ENCODE results near the gene MICAL2.
A peak's percentile ranks its signal among the peaks of the same experiment; 100 is the strongest.

MICAL2 gene

GRCh38 chr11:12216671-12217374, 106.4 kb downstream of the MICAL2 start:
- no peak for DNase-seq

DNA sequence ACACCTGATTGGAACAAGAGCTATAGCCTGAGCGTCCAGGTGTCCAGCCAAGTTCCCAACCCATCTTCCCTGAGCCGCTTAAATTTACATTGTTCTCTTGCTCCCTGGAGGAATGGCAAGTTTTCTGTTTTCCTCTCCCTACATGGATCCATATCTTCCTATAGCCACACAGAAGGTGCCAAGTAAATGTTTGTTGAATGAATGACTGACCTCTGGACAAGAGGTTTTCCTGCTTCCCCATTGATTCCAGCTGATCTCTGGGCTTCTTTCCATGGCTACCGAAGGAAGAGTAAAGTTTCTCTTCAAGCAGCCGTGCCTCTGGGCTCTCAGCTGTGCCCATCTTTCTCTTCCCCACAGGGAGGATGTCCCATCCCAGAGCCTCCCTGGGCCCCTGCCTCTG, 107.5 kb downstream of the MICAL2 start:
- DNase-seq: no peak

DNA sequence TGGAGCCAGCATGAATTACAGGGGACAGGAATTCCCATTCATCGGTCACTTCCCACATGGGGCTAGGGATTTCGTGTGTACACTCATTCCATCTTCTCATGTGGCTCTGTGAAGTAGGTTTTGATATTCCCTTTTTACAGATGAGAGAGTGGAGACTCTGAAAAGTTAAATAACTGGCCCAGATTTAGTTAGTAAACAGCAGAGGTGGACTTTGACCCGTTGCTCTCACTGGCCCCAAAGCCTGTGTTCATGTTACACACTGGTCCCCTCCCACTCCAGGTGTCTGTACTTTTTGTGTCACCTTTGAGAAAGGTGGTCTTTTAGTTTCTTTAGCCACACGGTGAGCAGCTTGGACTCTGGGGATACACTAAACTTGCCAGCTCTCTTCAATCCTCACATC, 108.5 kb downstream of the MICAL2 start:
- no peak for DNase-seq

- no peak for DNase-seq
Measured at GRCh38 chr11:12219757-12220156, 109.4 kb downstream of the MICAL2 start.

- no peak for DNase-seq
Measured at GRCh38 chr11:12220305-12220704, 109.9 kb downstream of the MICAL2 start.

DNA sequence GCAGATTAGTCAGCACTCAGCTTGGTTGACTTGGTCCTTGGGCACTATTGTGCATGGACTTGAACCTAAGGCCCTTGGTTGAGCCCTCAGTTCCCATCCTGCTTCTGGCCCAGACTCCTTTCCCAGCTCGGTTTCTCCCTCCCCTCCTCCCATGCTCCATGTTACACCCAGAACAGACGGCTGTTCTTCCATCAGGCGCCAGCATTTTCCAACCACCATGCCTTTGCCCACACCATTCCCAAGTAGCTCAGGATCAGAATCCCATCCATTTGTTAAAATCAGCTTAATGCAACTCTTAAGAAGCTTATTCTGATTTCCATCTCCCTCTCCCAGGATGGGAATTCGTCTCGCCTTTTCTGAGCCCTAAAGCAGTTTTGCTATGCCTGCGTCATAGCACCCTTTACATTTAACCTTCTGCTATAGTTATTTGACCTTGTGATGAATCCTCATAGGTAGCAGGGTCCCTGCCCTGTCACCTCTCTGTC, 110.7 kb downstream of the MICAL2 start:
- DNase-seq: no peak

GRCh38 chr11:12222055-12222792, 111.8 kb downstream of the MICAL2 start:
- DNase-seq: no peak

GRCh38 chr11:12223771-12224536, 113.6 kb downstream of the MICAL2 start:
- DNase-seq: no peak

- no peak for DNase-seq
Measured at GRCh38 chr11:12224537-12224893, 114.1 kb downstream of the MICAL2 start.

DNA sequence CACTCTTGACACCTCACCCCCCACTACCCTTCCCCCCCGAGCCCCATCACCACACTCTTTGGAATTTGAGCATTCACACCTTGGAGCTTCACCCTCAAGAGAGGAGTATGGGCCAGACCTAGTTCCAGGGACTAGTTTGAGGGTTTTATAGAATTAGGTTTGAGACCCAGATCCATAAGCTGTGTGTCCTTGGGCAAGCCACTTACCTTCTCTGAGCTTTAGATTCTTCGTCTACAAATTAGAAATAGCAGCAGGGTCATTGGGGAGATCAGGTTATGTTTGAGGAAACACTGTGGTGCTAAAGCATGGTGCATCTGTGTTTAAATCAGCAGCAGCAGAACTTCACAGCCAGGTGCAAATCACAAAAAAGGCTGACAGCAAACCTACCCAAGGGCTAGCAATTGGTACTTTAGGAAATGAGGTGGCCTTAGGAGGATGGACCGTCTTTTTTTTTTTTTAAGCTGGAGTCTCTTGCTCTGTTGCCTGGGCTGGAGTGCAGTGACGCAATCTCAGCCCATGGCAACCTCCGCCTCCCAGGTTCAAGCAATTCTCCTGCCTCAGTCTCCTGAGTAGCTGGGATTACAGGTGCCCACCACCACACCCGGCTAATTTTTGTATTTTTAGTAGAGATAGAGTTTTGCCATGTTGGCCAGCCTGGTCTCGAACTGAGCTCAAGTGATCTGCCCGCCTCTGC, 114.8 kb downstream of the MICAL2 start:
- no peak for DNase-seq

DNA sequence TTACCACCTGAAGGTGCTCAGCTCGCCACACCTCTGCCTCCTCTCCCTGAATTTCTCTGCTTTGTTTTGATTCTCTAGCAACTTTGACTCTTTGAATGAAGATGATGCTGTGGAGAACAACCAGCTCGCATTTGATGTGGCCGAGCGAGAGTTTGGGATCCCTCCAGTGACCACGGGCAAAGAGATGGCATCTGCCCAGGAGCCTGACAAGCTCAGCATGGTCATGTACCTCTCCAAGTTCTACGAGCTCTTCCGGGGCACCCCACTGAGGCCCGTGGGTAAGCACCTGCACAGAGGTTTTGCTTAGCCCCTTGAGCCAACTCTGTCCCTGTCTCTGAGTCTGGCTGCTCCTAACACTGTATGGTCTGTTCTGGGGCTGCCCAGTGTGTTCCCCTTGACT, 115.7 kb downstream of the MICAL2 start:
- no peak for DNase-seq

- no peak for DNase-seq
Measured at GRCh38 chr11:12229450-12230229, 119.2 kb downstream of the MICAL2 start.

- DNase-seq: no peak
Measured at GRCh38 chr11:12232160-12232559, 121.8 kb downstream of the MICAL2 start.

- no peak for DNase-seq
Measured at GRCh38 chr11:12232817-12233601, 122.6 kb downstream of the MICAL2 start.

GRCh38 chr11:12233602-12233925, 123.2 kb downstream of the MICAL2 start:
- DNase-seq: no peak

- DNase-seq: no peak
Measured at GRCh38 chr11:12234221-12234620, 123.8 kb downstream of the MICAL2 start.

DNA sequence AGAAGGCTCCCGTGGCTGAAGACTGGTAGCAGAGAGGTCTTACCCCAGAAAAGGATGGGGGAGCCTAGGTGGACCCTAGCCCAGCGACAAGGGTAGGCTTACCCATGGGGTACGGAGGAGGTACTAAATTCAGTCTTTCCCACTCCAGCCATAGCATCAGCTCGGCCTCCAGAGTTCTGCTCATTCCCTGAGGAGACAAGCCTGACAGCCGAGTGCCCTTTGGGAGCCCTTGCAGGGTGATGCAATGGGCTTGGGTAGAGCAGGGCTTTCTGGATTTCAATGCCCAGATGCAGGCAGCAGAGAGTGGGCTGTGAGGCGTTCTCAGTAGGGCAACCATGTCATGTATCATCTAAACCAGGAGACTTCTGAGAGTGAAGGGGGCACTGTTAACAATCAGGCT, 124.7 kb downstream of the MICAL2 start:
- no peak for DNase-seq

GRCh38 chr11:12235553-12235946, 125.2 kb downstream of the MICAL2 start:
- DNase-seq: no peak

GRCh38 chr11:12235947-12236743, 125.8 kb downstream of the MICAL2 start:
- DNase-seq: peak; percentile 36

DNA sequence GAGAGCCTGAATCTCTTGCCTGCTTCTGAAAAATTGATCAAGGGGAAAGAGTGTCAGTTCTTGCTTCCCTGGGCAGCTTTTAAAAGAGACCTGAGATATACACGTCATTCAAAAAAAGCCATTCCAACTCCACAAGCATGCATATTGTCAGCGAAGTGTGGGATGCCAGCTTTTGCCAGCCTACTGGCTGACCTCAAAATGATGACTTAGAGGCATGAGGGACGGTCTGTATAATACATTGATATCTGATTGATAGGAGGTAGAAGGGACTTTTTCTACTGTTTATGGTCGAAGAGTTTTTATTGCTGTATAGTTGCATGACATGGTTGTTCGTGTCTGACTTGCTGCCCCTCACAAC, 126.3 kb downstream of the MICAL2 start:
- no peak for DNase-seq

- no peak for DNase-seq
Measured at GRCh38 chr11:12237381-12237784, 127.0 kb downstream of the MICAL2 start.

Data from NCI-H2107 (cell line).